Hematopoietic multipotent progenitor cell treated with erythropoietin and hydrocortisone succinate and interleukin-3 and kit ligand, for 8 days (in vitro differentiated cells): Measurements from ENCODE around the gene LRCH3.

ENCODE experiments used
- DNase-seq: peaks from one replicate; pipeline ENCODE4 v3.0.0-alpha.2; 2015

Gene LRCH3

GRCh38 chr3:197791113-197791891, at the start of gene LRCH3:
Gene LRCH3, plus strand, starts transcription at chr3:197791254. Its CDS starts 25 bp downstream, at chr3:197791279.
- peak; percentile 77 for DNase-seq

GRCh38 chr3:197742787-197743186, 48.3 kb upstream of the LRCH3 start:
- no peak for DNase-seq

- DNase-seq = no peak
Measured at GRCh38 chr3:197746209-197746608, 44.8 kb upstream of the LRCH3 start.

- DNase-seq = no peak
Measured at GRCh38 chr3:197746801-197747237, 44.2 kb upstream of the LRCH3 start.

- DNase-seq = no peak
Measured at GRCh38 chr3:197748597-197749314, 42.3 kb upstream of the LRCH3 start.

GRCh38 chr3:197749315-197749600, 41.8 kb upstream of the LRCH3 start:
- peak; percentile 24 for DNase-seq

GRCh38 chr3:197749601-197750395, 41.3 kb upstream of the LRCH3 start, which contains the start of gene FYTTD1:
Gene FYTTD1, plus strand, starts transcription at chr3:197749883. Its CDS starts 89 bp downstream, at chr3:197749972.
- DNase-seq = peak; percentile 81

GRCh38 chr3:197750396-197750831, 40.6 kb upstream of the LRCH3 start:
- peak; percentile 60 for DNase-seq

- peak; percentile 29 for DNase-seq
Measured at GRCh38 chr3:197750858-197751737, 40.0 kb upstream of the LRCH3 start.

- no peak for DNase-seq
Measured at GRCh38 chr3:197752107-197752506, 38.9 kb upstream of the LRCH3 start.

GRCh38 chr3:197753263-197753662, 37.8 kb upstream of the LRCH3 start:
- DNase-seq = no peak

GRCh38 chr3:197756704-197757103, 34.4 kb upstream of the LRCH3 start:
- no peak for DNase-seq

- DNase-seq = no peak
Measured at GRCh38 chr3:197758512-197758911, 32.5 kb upstream of the LRCH3 start.

GRCh38 chr3:197761784-197762183, 29.3 kb upstream of the LRCH3 start:
- no peak for DNase-seq

- DNase-seq = no peak
Measured at GRCh38 chr3:197775317-197775716, 15.7 kb upstream of the LRCH3 start.

- DNase-seq = no peak
Measured at GRCh38 chr3:197782230-197782629, 8.8 kb upstream of the LRCH3 start.

- DNase-seq = no peak
Measured at GRCh38 chr3:197784019-197784585, 7.0 kb upstream of the LRCH3 start.

GRCh38 chr3:197787412-197787811, 3.6 kb upstream of the LRCH3 start:
- no peak for DNase-seq

GRCh38 chr3:197789309-197789708, 1.7 kb upstream of the LRCH3 start:
- no peak for DNase-seq

GRCh38 chr3:197790033-197790432, 1.0 kb upstream of the LRCH3 start:
- DNase-seq = no peak

- DNase-seq = peak; percentile 47
Measured at GRCh38 chr3:197791892-197792647, 1.0 kb downstream of the LRCH3 start.
